HT1080 (cell line): ENCODE results near the gene SRR. TPM values are rescaled to one million over a fixed set of nuclear protein-coding genes. Genes with fewer than 3 reads are reported as not detected.
A peak's percentile ranks its signal among the peaks of the same experiment; 100 is the strongest.

Source experiments
- DNase-seq: peaks from one replicate; pipeline ENCODE4 v3.0.0-alpha.2; 2015; ENCODE audit warnings: low read depth
- small RNA-seq: library from RNA; depleted of rRNA; stranded (forward); fragments of <200 nt; gene quantifications from one replicate; pipeline ENCODE3, GENCODE V24; 2014
- total RNA-seq: library from RNA; depleted of rRNA; stranded (reverse); fragments of >200 nt; shearing (Covaris generic); gene quantifications from 2 replicates; pipeline ENCODE4 v1.2.3, GENCODE V29; 2014; rRNA removed

Gene SRR
- total RNA-seq, 1 experiment from 2014 or later, result 15.3 TPM

DNA sequence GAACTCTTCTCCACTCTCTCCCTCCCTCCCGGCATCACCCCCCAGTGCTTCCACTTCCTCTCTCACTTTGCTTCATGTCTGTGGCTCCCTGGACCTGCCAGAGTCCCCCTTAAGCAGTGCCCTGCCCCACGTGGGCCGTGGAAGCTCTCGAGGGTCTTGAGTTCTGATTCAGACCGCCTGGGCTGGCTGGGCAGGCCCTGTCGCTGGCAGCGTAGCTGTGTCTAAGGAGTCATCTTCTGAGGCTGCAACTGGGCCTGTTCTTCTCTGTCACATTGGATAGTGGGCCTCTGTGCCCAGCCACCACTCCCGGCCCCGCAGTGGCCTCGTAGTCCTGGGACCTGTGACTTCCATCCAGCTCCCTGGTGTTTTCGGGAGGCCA lies 66.5 kb downstream of the SRR start:
- no peak for DNase-seq

DNA sequence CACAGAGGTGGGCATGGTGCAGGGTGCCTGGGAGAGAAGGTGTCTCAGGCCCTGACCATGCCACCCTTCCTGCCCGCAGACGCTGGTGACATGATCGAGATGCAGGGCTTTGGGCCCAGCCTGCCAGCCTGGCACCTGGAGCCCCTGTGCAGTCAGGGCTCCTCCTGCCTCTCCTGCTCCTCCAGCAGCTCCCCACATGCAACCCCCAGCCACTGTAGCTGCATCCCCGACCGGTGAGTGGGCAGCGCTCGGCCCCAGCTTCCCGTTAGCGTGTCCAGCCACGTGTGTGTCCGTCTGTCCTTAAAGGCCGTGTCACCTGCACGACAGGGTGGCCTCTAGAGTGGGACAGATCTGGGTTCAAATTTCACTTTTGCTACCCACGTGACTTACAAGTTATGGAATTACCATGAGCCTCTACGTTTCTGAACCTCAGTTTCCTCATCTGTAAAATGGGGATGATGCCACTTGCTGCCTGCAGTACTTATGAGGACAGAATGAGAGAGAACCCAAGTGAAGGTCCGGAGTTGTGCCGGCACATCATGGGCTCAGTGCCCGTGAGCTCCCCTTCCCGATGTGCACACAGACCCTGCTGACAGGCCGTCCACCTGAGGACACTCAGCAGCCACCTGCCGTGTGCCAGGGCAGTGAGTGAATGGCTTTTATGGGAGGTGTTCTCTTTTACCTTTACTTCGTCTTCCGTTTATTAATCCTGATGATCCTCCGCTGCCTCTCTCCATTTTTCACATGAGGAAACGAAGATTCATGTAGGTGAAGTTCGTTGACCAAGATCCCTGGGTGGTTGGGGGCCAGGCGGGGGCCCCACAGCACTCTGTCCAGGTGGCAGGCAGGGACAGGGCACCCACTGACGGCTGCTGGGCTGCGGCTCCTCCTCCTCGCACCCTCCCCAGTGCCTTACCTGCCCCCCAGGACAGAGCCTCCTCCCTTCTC lies 67.7 kb downstream of the SRR start:
- no peak for DNase-seq

DNA sequence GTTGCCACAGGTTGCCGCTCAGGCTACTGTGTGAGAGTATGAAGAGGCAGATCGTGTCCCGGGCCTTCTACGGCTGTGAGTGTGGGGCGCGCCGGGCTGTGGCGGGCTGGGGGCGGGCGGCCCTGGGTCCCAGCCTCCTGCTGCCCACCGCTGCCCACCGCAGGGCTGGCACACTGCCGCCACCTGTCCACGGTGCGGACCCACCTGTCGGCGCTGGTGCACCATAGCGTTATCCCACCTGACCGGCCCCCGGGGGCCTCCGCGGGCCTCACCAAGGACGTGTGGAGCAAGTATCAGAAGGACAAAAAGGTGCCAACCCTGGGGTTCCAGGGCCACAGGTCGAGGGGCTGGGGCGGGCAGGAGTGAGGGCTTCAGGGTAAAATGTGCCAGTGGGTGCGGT lies 68.4 kb downstream of the SRR start:
- DNase-seq, result no peak

GRCh38 chr17:2372681-2373080 lies 68.9 kb downstream of the SRR start:
- DNase-seq, result no peak

DNA sequence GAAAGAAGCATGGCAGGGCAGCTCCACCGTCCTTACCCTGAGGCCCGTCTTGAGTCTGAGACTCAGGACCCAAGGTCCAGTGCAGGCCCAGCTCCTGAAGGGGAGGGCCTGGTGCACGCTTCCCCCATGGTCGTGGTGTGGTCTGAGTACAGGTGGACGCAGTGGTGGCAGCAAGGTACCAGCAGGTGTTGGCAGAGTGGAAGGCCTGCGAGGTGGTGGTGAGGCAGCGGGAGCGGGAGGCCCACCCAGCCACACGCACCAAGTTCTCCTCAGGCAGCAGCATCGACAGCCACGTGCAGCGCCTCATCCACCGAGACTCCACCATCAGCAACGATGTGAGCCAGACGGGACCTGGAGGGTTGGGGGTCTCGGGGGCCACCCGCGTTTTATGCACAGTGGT lies 69.4 kb downstream of the SRR start:
- no peak for DNase-seq

Small RNA genes within 50 kb of the gene (small RNA-seq; reads per million reads assigned to genes)
- gene AC006435.3 (not detected), gene SNORD91A (865 reads per million, percentile 98 among the genes with 10 or more reads in this experiment), gene SNORD91B (129 reads per million, percentile 96 among the genes with 10 or more reads in this experiment)

Other genes starting within 250 kb of the SRR start
- gene HIC1, start 248.8 kb upstream of the SRR start, total RNA-seq, result 0.53 and 0.79 TPM in 2 replicates
- 42.8 and 43.9 TPM in 2 replicates for gene SMG6, start 165 bp upstream of the SRR start, total RNA-seq
- 144 and 165 TPM in 2 replicates for gene TSR1, start 32.5 kb downstream of the SRR start, total RNA-seq
- 35.8 and 39.4 TPM in 2 replicates for gene SGSM2, start 33.6 kb downstream of the SRR start, total RNA-seq
- gene MNT, start 97.1 kb downstream of the SRR start, total RNA-seq, result 4.3 and 8.2 TPM in 2 replicates
- gene METTL16, start 207.9 kb downstream of the SRR start, total RNA-seq, result 14.4 and 23.5 TPM in 2 replicates